Superior temporal gyrus (tissue), 1 donor: ENCODE data around the gene SPX.

Experiments
- DNase-seq: peaks from one replicate; pipeline ENCODE4 v3.0.0-alpha.2; 2016; ENCODE audit errors: extremely low spot score

SPX gene

GRCh38 chr12:21577516-21577915, 51.4 kb downstream of the SPX start:
- no peak for DNase-seq

GRCh38 chr12:21580748-21581516, 54.8 kb downstream of the SPX start:
- DNase-seq: no peak
